Activated CD8-positive, alpha-beta memory T cell treated with anti-CD3 and anti-CD28 coated beads for 36 hours (primary cell): ENCODE measurements around the gene RAN. TPM values are rescaled to one million over a fixed set of nuclear protein-coding genes. Genes with fewer than 3 reads are reported as not detected.
"Not testable (repeated sequence)": the region's sequence is repeated elsewhere in the genome, so short reads cannot be mapped to it uniquely, and the experiment has no call there.

Source experiments
- CTCF ChIA-PET: fragments of 350-600 bp; sonication (Branson Sonifier 250); formaldehyde crosslinking; loops from one replicate; lab custom pipeline; 2021; ENCODE audit warnings: antibody characterized with exemption; lab: Charles Lee
- POLR2A ChIA-PET: fragments of 350-600 bp; sonication (Branson Sonifier 250); formaldehyde crosslinking; loops from one replicate; lab custom pipeline; 2021; ENCODE audit warnings: antibody characterized with exemption; lab: Charles Lee
- total RNA-seq, 2 experiments: library from RNA; stranded (reverse); gene quantifications; one replicate each; pipeline ENCODE4 v1.2.3, GENCODE V29; 2021

RAN gene
- total RNA-seq, 2 experiments from 2014 or later = 2,550 to 2,556 TPM

- POLR2A ChIA-PET = no interaction called here
- CTCF ChIA-PET = no interaction called here
These were observed 24.8 kb upstream of the RAN start for GRCh38 chr12:130847112-130847511.

DNA sequence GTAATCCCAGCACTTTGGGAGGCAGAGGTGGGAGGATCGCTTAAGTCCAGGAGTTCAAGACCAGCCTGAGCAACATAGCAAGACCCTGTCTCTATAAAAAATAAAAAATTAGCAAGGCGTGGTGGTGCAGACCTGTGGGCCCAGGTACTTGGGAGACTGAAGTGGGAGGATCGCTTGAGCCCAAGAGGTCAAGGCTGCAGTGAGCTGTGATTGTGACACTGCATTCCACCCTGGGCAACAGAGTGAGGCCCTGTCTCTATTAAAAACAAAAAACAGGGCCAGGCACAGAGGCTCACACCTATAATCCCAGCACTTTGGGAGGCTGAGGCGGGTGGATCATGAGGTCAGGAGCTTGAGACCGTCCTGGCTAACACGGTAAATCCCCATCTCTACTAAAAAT lies 23.8 kb upstream of the RAN start:
- CTCF ChIA-PET, POLR2A ChIA-PET: not testable (repeated sequence)

GRCh38 chr12:130848785-130849305 lies 23.0 kb upstream of the RAN start:
- CTCF ChIA-PET = not testable (repeated sequence)

DNA sequence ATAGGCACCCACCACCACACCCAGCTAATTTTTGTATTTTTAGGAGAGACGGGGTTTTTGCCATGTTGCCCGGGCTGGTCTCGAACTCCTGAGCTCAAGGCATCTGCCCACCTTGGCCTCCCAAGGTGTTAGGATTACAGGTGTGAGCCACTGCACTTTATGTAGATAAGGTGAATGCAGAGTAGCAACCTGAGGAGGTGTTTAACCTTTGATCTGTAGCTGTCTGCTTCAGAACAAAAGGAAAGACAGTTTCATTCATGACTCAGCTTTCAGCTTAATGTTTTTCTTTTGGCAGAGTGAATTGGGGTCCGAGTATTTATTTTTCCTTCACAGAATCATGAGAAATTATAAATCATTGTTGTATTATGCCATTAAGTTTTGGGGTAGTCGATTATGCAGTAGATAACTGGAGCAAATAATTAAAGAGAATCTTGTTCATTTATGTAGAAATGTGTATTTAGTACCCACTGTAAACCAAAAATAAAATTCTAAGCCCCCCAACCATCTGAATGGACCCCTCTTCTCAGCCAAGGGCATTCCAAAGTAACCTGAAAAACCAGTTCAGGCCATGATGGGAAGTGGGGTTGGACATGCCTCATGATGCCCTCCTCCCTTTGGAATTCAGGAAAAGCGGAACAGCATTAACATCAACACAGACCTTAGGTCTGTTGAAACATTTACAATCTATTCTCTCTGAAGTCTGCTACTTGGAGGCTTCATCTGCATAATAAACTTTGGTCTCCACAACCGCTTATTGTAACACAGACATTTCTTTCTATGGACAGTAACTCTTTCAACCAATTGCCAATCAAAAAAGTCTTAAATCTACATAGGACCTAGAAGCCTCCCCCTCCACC lies 22.1 kb upstream of the RAN start:
- POLR2A ChIA-PET = no interaction called here
- CTCF ChIA-PET = no interaction called here

More at GRCh38 chr12:130848785-130849305, 23.0 kb upstream of the RAN start:
- POLR2A ChIA-PET = not testable (repeated sequence)

DNA sequence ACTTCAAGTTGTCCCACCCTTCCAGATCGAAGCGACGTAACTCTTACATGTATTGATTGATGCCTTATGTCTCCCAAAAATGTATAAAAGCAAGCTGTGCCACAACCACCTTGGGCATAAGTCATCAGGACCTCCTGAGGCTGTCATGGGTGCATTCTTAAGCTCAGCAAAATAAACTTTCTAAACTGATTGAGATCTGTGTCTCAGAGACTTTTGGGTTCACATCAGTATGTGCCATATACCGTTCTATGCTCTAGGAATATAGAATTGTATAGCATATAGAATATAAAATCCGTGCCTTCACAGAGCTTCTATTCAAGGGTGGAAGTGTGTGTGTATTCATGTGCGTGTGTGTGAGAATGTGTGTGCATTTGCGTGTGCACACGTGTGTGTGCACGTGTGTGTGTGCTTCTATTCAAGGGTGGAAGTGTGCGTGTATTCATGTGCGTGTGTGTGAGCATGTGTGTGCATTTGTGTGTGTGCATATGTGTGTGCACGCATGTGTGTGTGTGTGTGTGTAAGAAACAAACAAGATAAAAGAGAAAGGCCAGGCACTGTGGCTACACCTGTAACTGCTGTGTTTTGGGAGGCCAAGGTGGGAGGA lies 21.3 kb upstream of the RAN start:
- POLR2A ChIA-PET = no interaction called here
- CTCF ChIA-PET = no interaction called here

DNA sequence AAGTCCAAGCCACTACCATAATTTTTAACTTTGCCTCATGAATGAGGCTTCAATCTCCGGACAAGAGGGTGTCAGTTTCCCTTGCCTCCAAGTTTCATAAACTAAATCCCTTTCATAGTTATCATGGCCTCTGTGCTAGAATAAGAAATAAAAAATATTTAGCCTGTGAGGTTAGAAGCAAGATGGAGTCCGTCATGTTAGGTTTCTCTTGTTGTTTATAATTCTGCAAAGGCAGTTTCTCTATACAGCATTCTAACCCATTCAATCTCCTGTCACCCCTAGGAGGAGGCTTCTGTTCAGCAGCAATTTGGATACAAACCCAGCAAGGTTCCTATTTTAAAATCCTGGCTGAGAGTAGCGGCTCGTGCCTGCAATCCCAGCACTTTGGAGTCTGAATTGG lies 15.8 kb upstream of the RAN start:
- ChIA-PET CTCF (no interaction called here), POLR2A (no interaction called here)

DNA sequence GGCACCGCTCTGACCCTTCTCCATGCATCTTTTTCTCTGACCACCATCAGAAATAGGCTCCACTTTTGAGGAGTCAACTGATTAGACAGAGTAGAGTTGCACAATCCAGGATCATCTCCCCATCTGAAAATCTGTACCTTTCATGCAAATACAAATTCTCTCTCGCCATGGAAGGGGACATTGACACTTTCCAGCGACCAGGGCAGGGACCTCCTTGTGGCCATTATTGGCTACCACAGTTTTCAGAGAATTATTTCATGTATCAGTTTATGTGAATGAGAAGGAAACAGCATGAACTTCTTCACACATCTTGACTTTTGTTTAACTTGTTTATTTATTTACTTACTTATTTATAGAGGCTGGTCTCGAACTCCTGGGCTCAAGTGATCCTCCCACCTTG lies 13.8 kb upstream of the RAN start:
- POLR2A ChIA-PET = no interaction called here
- CTCF ChIA-PET = no interaction called here

DNA sequence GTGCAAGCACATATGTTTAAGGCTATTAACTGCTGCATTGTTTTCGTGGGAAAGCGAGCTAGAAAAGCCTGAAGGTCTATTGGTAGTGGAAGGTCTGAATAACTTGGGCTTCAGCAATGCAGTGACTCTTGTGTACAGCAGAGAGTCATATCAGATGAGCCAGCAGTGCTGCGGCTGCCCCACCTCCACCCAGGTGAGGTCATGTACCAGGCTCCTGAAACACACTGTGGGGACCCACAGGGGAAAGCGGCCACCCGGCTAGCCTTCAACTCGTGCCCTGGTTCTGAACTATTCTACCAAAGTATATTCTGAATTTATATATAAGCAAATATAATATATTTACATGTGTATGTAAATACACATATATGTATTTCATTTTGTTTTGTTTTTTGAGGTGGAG lies 12.7 kb upstream of the RAN start:
- ChIA-PET CTCF (no interaction called here), POLR2A (interaction anchor here (0.8 kb wide), 1 partner anchor 11 kb away, joined by 6 read pairs; no protein-coding TSS in a partner anchor)

DNA sequence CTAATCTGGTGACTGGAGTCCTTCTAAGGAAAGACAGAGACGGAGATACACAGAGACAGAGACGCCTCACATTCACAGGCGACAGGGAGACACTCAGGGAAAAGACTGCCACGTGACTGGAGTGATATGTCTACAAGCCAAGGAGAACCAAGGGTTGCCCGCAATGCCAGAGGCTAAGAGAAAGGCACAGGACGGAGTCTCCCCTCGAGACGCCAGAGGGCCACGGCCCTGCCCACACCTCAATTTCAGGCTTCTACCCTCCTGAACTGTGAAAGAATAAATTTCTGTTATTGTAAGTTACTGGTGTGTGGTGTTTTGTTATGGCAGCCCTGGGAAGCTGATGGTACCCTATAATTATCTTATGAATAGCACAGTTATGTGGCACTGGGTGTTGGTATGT lies 11.6 kb upstream of the RAN start:
- POLR2A ChIA-PET = no interaction called here

DNA sequence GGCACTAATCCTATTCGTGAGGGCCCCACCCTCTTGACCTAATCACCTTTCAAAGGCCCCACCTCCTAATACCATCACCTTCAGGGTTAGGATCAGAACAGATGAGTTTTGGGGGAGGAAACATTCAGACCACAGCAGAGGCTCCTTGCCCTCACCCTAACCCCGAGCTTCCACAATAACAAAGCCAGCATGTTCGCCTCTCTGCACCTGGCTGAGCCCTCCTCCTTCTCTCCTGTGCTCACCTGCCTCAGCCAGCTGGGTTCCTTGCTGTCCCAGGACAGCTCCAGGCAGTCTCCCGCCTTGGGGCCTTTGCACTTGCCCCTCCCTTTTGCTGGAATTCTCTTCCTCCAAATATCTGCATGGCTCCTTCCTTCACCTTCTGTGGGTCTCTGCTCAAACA lies 9.7 kb upstream of the RAN start:
- ChIA-PET CTCF (no interaction called here), POLR2A (no interaction called here)

More for the DNA sequence above, 11.6 kb upstream of the RAN start:
- CTCF ChIA-PET = no interaction called here

DNA sequence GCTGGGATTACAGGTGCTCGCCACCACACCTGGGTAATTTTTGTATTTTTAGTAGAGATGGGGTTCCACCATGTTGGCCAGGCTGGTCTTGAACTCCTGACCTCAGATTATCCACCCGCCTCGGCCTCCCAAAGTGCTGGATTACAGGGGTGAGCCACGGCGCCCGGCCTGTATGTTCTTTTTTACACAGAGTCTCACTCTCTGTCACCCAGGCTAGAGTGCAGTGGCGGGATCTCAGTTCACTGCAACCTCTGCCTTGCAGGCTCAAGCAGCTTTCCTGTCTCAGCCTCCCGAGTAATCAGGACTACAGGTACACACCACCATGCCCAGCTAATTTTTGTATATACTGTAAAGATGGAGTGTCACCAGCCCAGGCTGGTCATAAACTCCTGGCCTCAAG lies 9.1 kb upstream of the RAN start:
- POLR2A ChIA-PET = not testable (repeated sequence)
- CTCF ChIA-PET = interaction anchor here (1.1 kb wide), 1 partner anchor 37 kb away, joined by 4 read pairs; no protein-coding TSS in a partner anchor

DNA sequence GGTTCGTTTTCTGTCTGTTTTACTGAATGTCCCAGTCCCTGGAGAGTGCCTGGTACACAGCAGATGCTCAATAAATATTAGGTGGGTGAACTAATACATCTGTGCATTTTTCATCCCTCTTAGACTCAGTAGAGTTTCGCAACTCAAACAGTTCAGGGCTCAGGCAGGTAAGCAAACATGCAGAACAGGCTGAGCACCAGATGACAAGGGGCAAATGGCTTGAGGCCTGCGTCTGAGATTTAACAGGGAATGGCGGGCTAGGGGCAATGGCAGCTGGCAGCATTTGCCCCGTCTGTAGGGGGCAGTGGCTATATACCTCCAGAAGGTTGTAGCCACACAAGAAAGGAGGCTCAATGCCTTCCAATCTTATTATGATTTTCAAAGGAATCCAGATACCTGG lies 8.6 kb upstream of the RAN start:
- CTCF ChIA-PET = interaction anchor here (1.1 kb wide), 1 partner anchor 37 kb away, joined by 4 read pairs; no protein-coding TSS in a partner anchor
- POLR2A ChIA-PET = no interaction called here

DNA sequence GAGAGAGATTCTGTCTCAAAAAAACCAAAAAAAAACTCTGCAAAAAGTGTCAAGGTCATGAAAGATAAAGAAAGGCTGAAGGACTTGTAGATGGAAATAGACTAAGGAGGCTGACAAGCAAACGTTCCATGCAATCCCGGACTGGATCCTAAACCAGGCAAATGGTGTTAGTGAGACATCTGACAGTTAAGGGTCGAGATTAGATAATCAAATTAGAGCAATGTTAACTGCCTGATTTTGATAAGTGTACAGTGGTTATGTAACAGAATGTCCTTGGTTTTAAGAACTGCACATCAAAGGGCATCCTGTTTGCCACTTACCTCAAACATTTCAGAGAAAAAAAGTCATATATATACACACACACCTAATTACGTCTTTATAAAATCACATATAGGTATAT lies 3.5 kb upstream of the RAN start:
- ChIA-PET POLR2A (no interaction called here), CTCF (no interaction called here)

DNA sequence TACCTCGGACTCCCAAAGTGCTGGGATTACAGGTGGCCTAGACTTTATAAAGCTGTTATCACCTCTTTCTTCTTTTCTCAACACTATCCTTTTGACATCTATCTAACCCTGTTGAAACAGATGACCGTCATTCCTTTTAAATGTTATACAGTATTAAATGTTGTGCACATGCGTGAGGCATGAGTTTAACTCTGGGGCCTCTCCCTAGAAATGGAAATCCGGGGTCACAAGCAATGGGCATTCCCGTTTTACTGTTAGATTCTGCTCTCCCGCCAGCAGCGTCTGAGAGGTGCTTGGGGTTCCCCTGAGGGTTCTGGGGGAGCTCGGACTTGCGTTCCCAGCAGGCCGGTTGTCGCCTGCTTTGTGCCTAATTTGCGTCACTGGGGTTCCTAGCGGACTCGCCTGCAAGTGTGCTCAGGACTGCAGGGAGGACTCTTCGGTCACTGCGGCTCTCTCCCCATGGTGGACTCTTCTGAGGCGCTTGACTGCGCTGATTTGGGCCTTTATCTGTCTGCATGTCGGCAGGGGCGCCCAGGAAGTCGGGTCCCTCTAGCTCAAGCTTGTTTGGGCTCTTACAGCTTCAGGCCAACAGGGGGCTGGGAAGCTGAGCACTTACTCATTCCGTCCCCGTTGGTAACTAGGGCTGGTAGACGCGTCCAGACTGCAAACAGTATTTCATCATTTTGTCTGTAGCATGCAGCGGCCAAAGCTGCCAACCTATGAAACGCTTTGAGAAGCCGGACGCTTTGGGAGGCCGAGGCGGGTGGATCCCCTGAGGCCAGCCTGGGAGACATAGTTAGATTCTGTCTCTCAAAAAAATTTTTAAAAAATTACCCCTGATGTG lies 1.2 kb upstream of the RAN start:
- ChIA-PET CTCF (interaction anchor here (0.8 to 2.0 kb wide), 4 partner anchors 32 to 235 kb away, joined by 3 to 8 read pairs (median 3); partner anchors contain the start of gene STX2), POLR2A (interaction anchor here (0.6 to 1.3 kb wide), 3 partner anchors 12 to 46 kb away, joined by 3 to 8 read pairs (median 6); no protein-coding TSS in a partner anchor)

DNA sequence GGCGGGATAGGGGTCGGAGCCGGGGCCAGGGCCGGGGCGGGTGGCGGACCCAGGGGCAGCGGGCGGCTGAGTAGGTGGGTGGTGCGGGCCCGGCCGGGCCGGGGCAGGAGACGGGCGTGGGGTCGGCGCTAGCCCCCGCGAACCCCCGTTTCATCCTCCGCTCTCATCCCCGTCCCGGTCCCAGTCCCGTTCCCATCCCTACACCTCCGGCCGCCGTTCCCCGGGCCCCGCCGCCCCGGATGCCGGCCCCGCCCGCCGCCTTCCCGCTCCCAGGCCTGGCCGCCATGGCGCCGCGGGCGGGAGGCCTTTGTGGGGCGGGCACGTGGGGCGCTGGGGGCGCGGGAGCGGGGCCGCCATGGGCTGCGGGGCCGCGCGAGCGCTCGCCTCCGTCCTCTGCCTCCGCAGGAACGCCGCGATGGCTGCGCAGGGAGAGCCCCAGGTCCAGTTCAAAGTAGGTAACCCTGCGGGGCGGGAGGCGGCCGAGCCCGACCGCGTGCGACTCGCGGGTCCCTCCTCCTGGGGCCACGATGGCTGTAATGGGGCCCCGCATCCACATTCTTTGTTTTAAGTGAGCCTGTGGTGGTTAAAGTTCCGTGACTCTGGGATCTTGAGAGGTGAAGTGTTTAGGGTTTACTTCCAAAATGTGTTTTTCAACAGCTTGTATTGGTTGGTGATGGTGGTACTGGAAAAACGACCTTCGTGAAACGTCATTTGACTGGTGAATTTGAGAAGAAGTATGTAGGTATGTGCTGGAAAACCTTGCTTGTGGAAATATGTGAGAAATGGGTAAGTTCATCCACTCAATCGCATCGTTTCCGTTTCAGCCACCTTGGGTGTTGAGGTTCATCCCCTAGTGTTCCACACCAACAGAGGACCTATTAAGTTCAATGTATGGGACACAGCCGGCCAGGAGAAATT lies 572 bp downstream of the RAN start:
- ChIA-PET CTCF (no interaction called here), POLR2A (interaction anchor here (0.6 to 0.7 kb wide), 2 partner anchors 8 to 60 kb away, joined by 3 read pairs; no protein-coding TSS in a partner anchor)

GRCh38 chr12:130873106-130873795 lies 1.4 kb downstream of the RAN start:
- ChIA-PET POLR2A (interaction anchor here (0.7 kb wide), 1 partner anchor 7 kb away, joined by 3 read pairs; no protein-coding TSS in a partner anchor), CTCF (interaction anchor here (0.9 kb wide), 1 partner anchor 47 kb away, joined by 3 read pairs; no protein-coding TSS in a partner anchor)

- POLR2A ChIA-PET = no interaction called here
These were observed 2.0 kb downstream of the RAN start for GRCh38 chr12:130873825-130874224.

GRCh38 chr12:130874696-130875095 lies 2.8 kb downstream of the RAN start:
- CTCF ChIA-PET = no interaction called here
- POLR2A ChIA-PET = no interaction called here

More at GRCh38 chr12:130873825-130874224, 2.0 kb downstream of the RAN start:
- CTCF ChIA-PET = interaction anchor here (0.9 kb wide), 1 partner anchor 48 kb away, joined by 3 read pairs; no protein-coding TSS in a partner anchor
